Ecto neural progenitor cell (in vitro differentiated cells): ENCODE results near the gene HUNK.
A peak's percentile ranks its signal among the peaks of the same experiment; 100 is the strongest.
"Not testable (repeated sequence)": the region's sequence is repeated elsewhere in the genome, so short reads cannot be mapped to it uniquely, and the experiment has no call there.

ENCODE experiments used
- DNase-seq: peaks from one replicate; pipeline ENCODE4 v3.0.0-alpha.2; 2018; ENCODE audit warnings: low spot score

Gene HUNK

GRCh38 chr21:31870472-31871193, 2.2 kb upstream of the HUNK start:
- DNase-seq: no peak

- not testable (repeated sequence) for DNase-seq
Measured at GRCh38 chr21:31871371-31871770, 1.4 kb upstream of the HUNK start.

GRCh38 chr21:31872072-31872451, 758 bp upstream of the HUNK start:
- DNase-seq: no peak

DNA sequence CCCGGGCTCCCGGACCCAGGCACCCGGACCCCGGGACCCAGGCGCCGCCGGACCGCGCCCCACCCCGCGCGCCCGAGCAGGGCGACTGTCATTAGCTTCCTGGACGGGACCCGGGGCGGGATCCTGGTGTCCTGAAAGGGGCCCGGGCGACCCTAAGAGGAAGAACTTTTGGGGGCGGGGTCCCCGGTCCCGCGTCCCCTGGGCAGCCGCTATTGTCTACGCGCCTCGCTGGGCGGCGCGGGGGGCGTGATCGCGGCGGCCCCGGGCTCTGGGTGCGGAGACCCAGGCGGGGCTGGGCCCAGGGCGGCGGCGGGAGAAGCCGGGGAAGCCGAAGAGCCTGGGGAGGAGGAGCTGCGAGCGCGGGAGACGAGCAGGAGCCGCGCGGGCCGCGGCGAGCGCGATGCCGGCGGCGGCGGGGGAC, 465 bp downstream of the HUNK start:
- DNase-seq: no peak

- peak; percentile 86 for DNase-seq
Measured at GRCh38 chr21:31873696-31874599, 1.1 kb downstream of the HUNK start.

DNA sequence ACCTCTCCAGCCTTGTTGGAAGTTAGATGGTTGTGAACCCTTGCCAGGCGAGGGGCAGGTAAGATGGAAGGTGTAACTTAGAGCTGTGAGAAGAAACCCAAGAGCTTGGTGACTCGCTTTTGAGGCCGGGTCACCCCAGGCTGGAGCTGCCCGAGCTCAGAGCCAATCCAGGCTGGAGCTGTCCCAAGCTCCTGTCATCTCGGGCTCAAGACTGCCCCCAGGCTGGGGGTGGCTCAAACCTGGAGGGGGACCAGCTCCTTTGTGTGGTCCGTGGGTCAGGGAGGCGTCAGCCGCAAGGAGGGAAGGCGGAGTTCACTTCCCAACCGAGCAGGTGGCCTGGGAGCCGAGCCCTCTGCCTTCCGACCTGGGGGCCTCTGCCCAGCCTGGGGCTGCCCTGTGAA, 2.0 kb downstream of the HUNK start:
- peak; percentile 68 for DNase-seq

- no peak for DNase-seq
Measured at GRCh38 chr21:31875496-31876015, 2.7 kb downstream of the HUNK start.

DNA sequence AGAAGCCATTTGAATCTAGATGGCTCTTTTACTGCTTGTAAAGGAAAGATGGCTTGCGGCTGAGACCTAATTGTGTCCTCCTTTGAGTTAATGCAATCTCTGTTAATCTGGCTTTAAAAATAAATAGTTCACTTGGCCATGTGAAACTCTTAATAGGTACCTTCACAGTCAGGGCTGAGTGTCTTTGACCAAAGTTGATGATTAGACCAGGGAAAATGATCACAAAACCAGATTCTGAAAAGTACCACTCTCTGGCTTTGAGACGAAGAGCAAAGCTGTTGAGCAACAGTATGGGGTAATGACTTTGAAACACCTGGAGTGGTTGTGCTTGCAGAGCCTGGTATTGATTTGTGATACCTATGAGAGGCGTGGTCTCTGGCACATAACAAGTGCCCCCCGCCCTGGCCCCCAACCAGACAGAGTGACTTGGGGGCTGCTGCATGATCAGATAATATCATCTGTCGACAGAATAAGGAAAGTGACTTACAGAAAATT, 4.7 kb downstream of the HUNK start:
- no peak for DNase-seq

GRCh38 chr21:31878831-31879230, 6.0 kb downstream of the HUNK start:
- DNase-seq: no peak

DNA sequence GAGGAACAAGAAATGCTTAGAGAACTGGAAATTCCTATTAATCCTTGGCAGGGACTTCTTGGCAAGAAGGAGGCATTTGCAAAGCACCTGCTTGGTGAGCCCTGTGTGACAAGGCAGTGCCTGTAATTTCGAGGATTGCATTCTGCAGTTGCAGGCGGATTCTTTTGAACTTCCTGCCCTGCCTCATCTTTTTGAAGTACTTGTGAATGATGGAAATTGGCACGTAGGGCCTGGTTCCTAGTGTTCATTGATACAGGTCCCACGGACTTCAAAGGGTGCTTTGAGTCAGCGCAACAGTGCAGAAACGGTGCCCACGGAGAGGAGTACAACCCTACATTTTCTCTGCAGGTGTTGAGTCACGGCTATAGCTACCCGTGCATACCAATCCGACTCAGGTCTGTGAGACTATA, 6.4 kb downstream of the HUNK start:
- DNase-seq: no peak

DNA sequence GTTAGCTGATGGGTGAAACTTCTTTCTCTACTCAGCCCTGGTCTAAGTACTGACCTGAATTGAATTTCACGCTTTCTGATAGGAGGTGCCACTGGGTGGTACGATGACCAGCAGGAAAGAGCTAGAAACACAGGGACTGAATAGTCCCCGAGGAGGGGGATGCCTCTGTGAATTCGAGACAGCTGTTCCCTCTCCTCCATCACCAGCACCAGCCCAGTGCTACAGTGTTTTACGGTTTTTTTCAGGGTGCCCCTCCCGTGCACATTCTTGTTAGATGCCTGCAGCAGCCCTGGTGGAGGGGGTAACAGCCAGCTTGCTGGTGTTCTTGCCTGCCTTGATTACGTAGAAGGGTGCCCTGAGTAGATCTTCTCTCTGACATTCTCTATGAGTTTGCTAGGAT, 7.1 kb downstream of the HUNK start:
- no peak for DNase-seq

DNA sequence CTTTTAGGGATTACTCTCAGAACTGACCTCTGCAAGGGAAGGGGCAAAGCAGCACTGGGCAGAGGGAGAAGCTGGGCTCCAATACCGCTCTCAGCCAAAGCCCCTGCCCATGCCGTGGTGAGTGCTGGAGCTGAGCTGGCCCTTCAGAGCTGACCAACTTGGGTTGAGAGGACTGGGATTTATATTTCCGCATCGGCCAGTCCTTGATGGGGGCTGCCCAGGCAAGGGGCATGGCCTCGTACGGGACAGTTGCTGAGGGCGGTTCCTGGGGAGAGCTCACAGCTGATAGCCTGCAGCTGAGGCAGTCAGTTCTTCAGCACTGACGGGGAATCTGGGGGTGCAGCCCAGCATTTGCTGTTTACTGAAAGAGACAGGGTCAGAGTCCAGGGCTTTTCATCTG, 8.0 kb downstream of the HUNK start:
- no peak for DNase-seq

GRCh38 chr21:31882711-31883110, 9.9 kb downstream of the HUNK start:
- no peak for DNase-seq

DNA sequence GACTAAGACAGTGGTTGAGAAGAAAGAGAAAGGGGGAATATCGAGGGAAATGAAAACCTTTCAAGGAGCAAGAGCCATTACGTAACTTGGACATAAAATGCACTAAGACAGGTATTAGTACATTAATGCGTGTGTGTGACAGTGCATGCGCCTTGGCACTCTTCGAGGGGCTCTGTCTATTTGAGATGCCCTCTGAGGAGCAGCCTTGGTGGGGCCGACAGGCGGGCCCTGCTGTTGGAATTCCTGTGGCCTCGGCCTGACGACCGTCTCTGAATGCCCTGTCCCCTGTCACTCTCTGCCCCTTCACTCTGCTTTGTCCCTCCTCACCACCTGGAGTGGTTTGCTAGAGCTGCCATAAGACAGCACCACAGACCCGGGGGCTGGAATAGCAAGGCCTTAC, 12.3 kb downstream of the HUNK start:
- DNase-seq: no peak

DNA sequence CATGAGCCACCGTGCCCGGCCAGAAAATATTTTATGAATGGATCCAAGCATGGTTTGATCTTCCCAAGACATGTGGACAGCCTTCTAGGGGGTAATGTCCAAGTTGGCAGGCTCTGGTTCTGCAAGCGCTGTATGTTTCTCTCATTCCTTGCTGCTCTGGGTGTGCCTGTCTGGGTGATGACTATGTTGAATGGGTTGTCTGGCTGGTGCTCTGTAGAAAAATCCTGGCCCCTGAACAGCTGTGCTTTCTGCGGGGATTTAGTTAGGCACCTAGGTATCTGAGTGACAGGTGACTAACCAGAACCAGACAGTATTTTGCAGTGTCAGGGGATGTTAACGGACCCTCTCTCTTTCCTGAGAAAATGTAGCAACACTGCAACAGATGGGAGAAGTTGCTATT, 14.1 kb downstream of the HUNK start:
- DNase-seq: no peak

DNA sequence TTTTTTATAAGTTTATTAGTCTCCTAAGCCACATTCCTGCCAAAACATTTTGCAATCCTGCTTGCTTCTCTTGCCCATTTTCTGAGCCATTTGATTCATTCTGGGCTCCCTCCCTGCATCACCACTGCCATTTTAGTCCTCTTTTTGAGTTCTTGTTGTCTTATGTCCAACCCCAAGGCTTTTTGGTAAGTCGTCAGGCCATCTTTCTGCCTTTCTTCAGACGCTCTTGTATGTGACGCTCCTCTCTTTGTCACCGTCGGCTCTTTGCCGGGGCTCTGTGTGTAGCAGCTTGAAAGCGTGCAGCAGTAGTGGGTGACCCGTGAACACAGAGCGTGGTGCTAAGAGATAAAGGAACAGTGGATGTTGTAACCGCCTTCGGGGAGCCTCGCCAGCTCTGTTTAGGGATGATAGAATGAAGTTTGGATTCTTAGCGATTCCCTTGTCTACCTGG, 14.6 kb downstream of the HUNK start:
- DNase-seq: no peak

DNA sequence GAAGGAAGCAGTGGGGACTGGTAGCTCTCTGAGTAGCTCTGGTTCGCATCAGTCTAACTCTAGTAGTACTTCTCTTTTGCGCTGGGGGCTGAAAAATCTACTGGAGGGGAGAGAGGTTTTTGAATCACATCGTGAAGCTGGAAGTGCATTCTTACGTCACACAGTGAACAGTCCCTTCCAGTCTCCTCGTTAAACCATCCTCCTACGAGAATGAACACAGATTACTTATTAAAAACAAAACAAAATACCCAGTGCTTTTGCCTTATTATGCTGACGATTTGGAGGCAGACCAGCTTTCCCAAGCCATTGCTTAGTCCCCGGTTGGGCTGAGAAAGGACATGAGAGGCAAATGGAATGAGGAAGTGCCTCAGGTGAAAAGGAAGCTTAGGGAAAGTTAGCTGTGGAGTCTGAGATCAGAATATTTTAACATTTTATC, 16.1 kb downstream of the HUNK start:
- DNase-seq: no peak

DNA sequence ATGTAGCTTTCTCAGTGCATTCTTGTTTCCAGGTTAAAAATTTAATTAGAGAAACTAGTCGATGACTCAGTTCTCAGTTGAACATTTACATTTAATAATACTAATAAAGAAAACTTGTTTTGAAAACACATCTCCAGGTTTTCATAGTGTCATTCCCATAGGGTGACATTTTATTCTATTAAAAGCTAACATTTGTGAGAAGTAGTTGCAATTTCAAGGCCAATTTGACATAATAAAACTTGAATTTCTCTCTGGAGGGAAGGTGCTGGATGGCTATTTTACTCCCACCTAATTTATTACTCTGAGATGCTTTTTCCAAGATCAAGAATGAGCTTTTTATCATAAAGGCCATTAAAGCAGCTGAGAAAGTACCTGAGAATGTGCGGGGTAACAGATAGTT, 16.6 kb downstream of the HUNK start:
- DNase-seq: no peak

DNA sequence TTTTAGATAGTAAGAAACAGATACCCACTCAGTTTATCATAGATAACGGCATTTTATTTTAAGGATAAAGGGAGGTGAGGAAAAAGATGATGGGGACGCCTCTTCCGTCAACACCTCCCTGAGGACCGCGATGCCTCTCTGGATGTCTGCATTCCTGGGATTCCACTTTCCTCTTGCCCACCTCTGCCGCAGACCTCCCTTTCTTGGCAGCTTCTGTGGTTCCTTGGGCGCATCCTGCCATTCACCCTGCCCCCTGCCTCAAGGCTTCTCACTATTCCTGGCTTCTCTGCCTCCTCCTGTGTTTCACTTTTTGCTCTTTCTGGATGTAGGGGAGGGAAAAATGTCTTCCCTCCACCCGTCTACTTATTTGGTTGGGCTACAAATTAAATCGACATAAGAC, 19.9 kb downstream of the HUNK start:
- DNase-seq: no peak

GRCh38 chr21:31893851-31894415, 21.1 kb downstream of the HUNK start:
- DNase-seq: no peak

- DNase-seq: no peak
Measured at GRCh38 chr21:31894457-31894856, 21.6 kb downstream of the HUNK start.

DNA sequence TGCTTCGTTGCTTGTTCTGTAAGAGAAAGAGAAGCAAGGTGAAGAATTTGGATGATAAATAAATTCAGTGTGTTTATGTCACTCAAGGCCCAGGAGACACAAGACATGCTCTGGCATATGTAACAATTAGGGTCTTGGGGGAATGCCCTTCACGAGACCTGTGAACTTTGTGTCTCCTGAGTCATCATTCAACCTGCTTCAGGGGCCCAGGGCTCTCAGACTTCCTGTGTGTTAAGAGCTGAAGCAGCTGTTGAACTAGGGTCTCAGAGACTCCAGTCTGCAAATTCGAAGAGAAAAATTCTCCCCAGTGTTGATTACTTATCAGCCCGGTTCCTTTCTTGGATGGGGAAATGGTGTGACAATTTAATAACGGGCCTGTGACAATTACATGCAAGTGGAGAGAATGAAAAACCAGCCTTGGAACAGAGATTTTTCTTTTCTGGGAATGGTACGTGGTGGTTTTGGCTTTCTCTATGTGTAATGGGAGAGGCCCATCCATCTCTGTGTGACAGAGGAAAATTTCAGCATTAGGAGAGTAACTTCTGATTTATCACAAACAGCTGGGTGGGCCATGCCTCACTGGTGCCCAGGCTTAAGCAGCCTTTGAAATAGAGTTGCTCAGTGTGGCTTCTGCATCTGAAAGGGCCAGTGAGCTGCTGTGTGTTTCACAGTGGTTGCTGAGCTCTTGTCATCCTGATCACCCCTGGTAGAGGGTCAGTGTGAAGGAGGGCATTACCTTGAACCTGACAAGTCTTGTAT, 22.4 kb downstream of the HUNK start:
- no peak for DNase-seq
